Chondrocyte (in vitro differentiated cells): ENCODE results near the gene ASIC2. TPM values are rescaled to one million over a fixed set of nuclear protein-coding genes. Genes with fewer than 3 reads are reported as not detected.
A peak's percentile ranks its signal among the peaks of the same experiment; 100 is the strongest.

Experiments used
- DNase-seq: peaks from one replicate; pipeline ENCODE4 v3.0.0; 2021; ENCODE audit warnings: mixed read lengths, low spot score
- H3K27ac Mint-ChIP-seq: one replicate; pipeline ENCODE4 v1.8.0; 2021; ENCODE audit warnings: mild to moderate bottlenecking, moderate library complexity, mixed read lengths; ENCODE audit not compliant: unreplicated experiment
- H3K27me3 Mint-ChIP-seq: 2 replicates; pipeline ENCODE4 v1.8.0; 2021; ENCODE audit warnings: low read depth, mixed read lengths
- H3K36me3 Mint-ChIP-seq: 2 replicates; pipeline ENCODE4 v1.8.0; 2021; ENCODE audit warnings: low read depth, mixed read lengths
- H3K4me1 Mint-ChIP-seq: 2 replicates; pipeline ENCODE4 v1.8.0; 2021; ENCODE audit warnings: low read depth, mild to moderate bottlenecking, mixed read lengths
- H3K4me3 Mint-ChIP-seq: one replicate; pipeline ENCODE4 v1.8.0; 2021; ENCODE audit warnings: mild to moderate bottlenecking, moderate library complexity, mixed read lengths; ENCODE audit not compliant: unreplicated experiment
- H3K9me3 Mint-ChIP-seq: 2 replicates; pipeline ENCODE4 v1.8.0; 2021; ENCODE audit warnings: low read depth, mixed read lengths
- CTCF ChIP-seq: fragments of 200-600 bp; sonication (generic); IDR thresholded peaks from 2 replicates; pipeline ENCODE4 v1.5.0; 2021; ENCODE audit warnings: antibody characterized with exemption, mild to moderate bottlenecking, moderate library complexity
- long read RNA-seq: library from polyadenylated mRNA; stranded (forward); transcript quantifications from one replicate; pipeline ENCODE4 v2.0.0, GENCODE V29; 2021
- total RNA-seq: library from RNA; stranded (reverse); gene quantifications from 3 replicates; pipeline ENCODE4 v1.2.1, GENCODE V29; 2021

ASIC2 gene
- total RNA-seq = not detected in 3 replicates
- long read RNA-seq, partial matches to known transcripts = 1 of 1 reads
- long read RNA-seq, other reads (novel, unspliced or antisense) = 0 of 1 reads

DNA sequence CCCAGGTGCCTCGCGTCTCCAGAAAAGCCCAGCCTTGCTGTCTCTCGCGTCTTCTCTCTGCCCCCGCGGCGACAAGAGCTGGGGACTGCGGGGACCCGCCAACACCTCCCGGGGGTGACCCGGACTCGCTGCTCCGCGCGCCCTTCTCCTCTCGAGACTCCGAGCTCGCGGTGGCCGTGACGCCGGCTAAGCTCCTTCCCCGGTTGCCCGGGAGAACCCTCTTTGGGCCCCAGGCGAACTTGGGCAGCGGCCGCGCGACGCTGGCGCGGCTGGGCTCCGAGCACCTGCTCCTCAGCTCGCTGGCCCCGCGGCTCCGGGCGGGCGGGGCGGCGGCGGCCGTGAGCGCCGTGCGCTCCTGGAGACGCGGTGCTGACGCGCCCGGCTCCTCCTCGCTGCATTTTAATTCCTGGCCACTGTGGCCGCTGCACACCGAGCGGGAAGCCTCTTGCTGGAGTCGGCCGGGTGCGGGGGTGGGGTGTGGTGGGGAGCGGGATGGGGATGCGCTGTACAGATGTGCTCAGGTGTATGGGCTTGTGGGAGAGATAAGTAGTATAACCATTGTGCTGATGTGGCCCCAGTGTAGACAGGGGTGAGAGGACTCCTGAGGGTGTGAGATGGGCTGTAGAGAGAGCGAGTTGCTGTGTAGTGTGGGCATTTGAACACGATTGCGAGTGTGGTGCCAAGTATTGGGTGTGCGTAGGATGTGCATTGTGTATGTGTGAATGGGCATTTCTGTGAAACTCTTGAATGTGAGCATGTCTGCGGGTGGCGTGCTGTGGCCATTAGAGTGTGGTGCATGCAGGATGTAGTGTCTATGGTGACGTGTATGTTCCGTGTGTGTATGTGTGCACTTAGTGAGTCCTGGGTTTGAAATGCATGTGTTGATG lies at the start of gene ASIC2:
Gene ASIC2, minus strand, starts transcription at position 315 of the 887 bp plus-strand sequence.
- peaks cover 66% of the 10 kb centered on the region for H3K27me3 Mint-ChIP-seq
- H3K27ac Mint-ChIP-seq = no peak within 1 kb of the TSS
- peak; percentile 88 for DNase-seq
- peak within 1 kb of the TSS; percentile 31 for H3K4me3 Mint-ChIP-seq
- H3K9me3 Mint-ChIP-seq = no peaks in the 10 kb centered on the region
- TF ChIP-seq CTCF = no peak
- peaks cover 1% of the 10 kb centered on the region for H3K36me3 Mint-ChIP-seq
- H3K4me1 Mint-ChIP-seq = peaks cover 9% of the 10 kb centered on the region

GRCh38 chr17:33342025-33342424 lies 48.9 kb upstream of the ASIC2 start:
- no peak for TF ChIP-seq CTCF
- no peaks in the 10 kb centered on the region for H3K36me3 Mint-ChIP-seq
- H3K9me3 Mint-ChIP-seq = no peaks in the 10 kb centered on the region
- peaks cover 10% of the 10 kb centered on the region for H3K27me3 Mint-ChIP-seq
- H3K4me3 Mint-ChIP-seq = no peak overlapping the region
- no peak for DNase-seq
- no peak overlapping the region for H3K27ac Mint-ChIP-seq
- no peaks in the 10 kb centered on the region for H3K4me1 Mint-ChIP-seq

- Mint-ChIP-seq H3K4me1 (no peaks in the 10 kb centered on the region), H3K27me3 (peaks cover 10% of the 10 kb centered on the region)
Measured at GRCh38 chr17:33338242-33338641, 45.1 kb upstream of the ASIC2 start.

GRCh38 chr17:33335491-33336173 lies 42.5 kb upstream of the ASIC2 start:
- Mint-ChIP-seq H3K36me3 (no peaks in the 10 kb centered on the region), H3K4me1 (no peaks in the 10 kb centered on the region), H3K27ac (no peak overlapping the region), H3K9me3 (no peaks in the 10 kb centered on the region), H3K4me3 (no peak overlapping the region), H3K27me3 (peaks cover 10% of the 10 kb centered on the region)
- no peak for TF ChIP-seq CTCF
- no peak for DNase-seq

More at GRCh38 chr17:33338242-33338641, 45.1 kb upstream of the ASIC2 start:
- H3K9me3 Mint-ChIP-seq = no peaks in the 10 kb centered on the region
- DNase-seq = no peak
- H3K36me3 Mint-ChIP-seq = no peaks in the 10 kb centered on the region
- H3K27ac Mint-ChIP-seq = no peak overlapping the region
- no peak overlapping the region for H3K4me3 Mint-ChIP-seq
- TF ChIP-seq CTCF = no peak

DNA sequence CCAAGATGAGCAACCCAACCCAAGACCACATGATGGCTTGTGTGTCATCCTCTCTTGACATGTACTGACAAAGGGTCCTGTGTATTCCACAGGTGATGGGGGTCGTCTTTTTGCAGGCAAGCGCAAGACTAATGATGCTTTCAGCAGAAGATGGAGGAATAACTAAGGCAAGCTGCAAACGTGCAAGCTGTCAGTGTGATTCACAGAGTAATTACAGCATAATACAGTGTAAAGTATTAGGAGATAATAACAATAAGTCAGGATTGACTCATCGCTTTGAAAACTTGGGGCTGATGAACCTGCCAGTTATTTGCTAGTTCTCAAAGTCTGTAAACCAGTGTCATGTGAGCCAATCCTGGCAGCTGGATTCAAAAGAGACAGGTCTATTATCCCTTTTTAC lies 41.6 kb upstream of the ASIC2 start:
- no peak overlapping the region for H3K4me3 Mint-ChIP-seq
- H3K36me3 Mint-ChIP-seq = no peaks in the 10 kb centered on the region
- no peak for TF ChIP-seq CTCF
- no peak for DNase-seq
- H3K27me3 Mint-ChIP-seq = peaks cover 10% of the 10 kb centered on the region
- H3K9me3 Mint-ChIP-seq = no peaks in the 10 kb centered on the region
- H3K4me1 Mint-ChIP-seq = no peaks in the 10 kb centered on the region
- H3K27ac Mint-ChIP-seq = no peak overlapping the region
